SKM-1 (cell line): ENCODE measurements around the gene EML6.

Source experiments
- DNase-seq: peaks from one replicate; lab custom pipeline; 2025; ENCODE audit not compliant: unreplicated experiment; lab: John Stamatoyannopoulos, UW

The EML6 gene

GRCh38 chr2:54957321-54957999 lies 234.0 kb downstream of the EML6 start:
- DNase-seq = no peak

- DNase-seq = no peak
These were observed 235.4 kb downstream of the EML6 start for GRCh38 chr2:54958717-54959371.

GRCh38 chr2:54960164-54960563 lies 236.7 kb downstream of the EML6 start:
- DNase-seq = no peak

- no peak for DNase-seq
These were observed 239.0 kb downstream of the EML6 start for GRCh38 chr2:54962511-54962910.

- DNase-seq = no peak
These were observed 239.5 kb downstream of the EML6 start for GRCh38 chr2:54962935-54963440.

- DNase-seq = no peak
These were observed 240.0 kb downstream of the EML6 start for GRCh38 chr2:54963476-54963875.

- DNase-seq = no peak
These were observed 240.8 kb downstream of the EML6 start for GRCh38 chr2:54964271-54964670.

GRCh38 chr2:54964816-54965215 lies 241.4 kb downstream of the EML6 start:
- DNase-seq = no peak

- DNase-seq = no peak
These were observed 242.0 kb downstream of the EML6 start for GRCh38 chr2:54965425-54965824.

GRCh38 chr2:54966165-54966832 lies 242.8 kb downstream of the EML6 start:
- no peak for DNase-seq

- no peak for DNase-seq
These were observed 243.4 kb downstream of the EML6 start for GRCh38 chr2:54966837-54967236.

- DNase-seq = no peak
These were observed 243.8 kb downstream of the EML6 start for GRCh38 chr2:54967269-54967668.

GRCh38 chr2:54967759-54968365 lies 244.4 kb downstream of the EML6 start:
- no peak for DNase-seq

- DNase-seq = no peak
These were observed 245.2 kb downstream of the EML6 start for GRCh38 chr2:54968561-54969218.

- no peak for DNase-seq
These were observed 246.0 kb downstream of the EML6 start for GRCh38 chr2:54969295-54969939.

- DNase-seq = no peak
These were observed 246.5 kb downstream of the EML6 start for GRCh38 chr2:54969940-54970338.

GRCh38 chr2:54975175-54975574 lies 251.7 kb downstream of the EML6 start:
- no peak for DNase-seq

- no peak for DNase-seq
These were observed 252.4 kb downstream of the EML6 start for GRCh38 chr2:54975598-54976492.

GRCh38 chr2:54977149-54977548 lies 253.7 kb downstream of the EML6 start:
- no peak for DNase-seq
